ENCODE measurements around the gene METTL5.
A peak's percentile ranks its signal among the peaks of the same experiment; 100 is the strongest.
"Not testable (repeated sequence)": the region's sequence is repeated elsewhere in the genome, so short reads cannot be mapped to it uniquely, and the experiment has no call there.

The METTL5 gene

GRCh38 chr2:169824373-169825333 lies at the start of gene METTL5:
METTL5 (minus strand) TSS chr2:169824905; CDS start chr2:169824597, 308 bp downstream.
- peak; percentile 86 for DNase-seq (ENCODE audit: low spot score)

GRCh38 chr2:169871994-169872393 lies 47.3 kb upstream of the METTL5 start:
- no peak for DNase-seq (ENCODE audit: low spot score)

GRCh38 chr2:169871369-169871768 lies 46.7 kb upstream of the METTL5 start:
- not testable (repeated sequence) for DNase-seq (ENCODE audit: low spot score)

- DNase-seq (ENCODE audit: low spot score) = no peak
Observed at GRCh38 chr2:169868951-169869350, 44.2 kb upstream of the METTL5 start.

- no peak for DNase-seq (ENCODE audit: low spot score)
Observed at GRCh38 chr2:169867579-169867978, 42.9 kb upstream of the METTL5 start.

GRCh38 chr2:169866230-169866629 lies 41.5 kb upstream of the METTL5 start:
- not testable (repeated sequence) for DNase-seq (ENCODE audit: low spot score)

- no peak for DNase-seq (ENCODE audit: low spot score)
Observed at GRCh38 chr2:169865492-169865891, 40.8 kb upstream of the METTL5 start.

GRCh38 chr2:169862816-169863215 lies 38.1 kb upstream of the METTL5 start:
- DNase-seq (ENCODE audit: low spot score) = no peak

GRCh38 chr2:169860149-169860548 lies 35.4 kb upstream of the METTL5 start:
- DNase-seq (ENCODE audit: low spot score) = no peak

GRCh38 chr2:169859423-169859822 lies 34.7 kb upstream of the METTL5 start:
- DNase-seq (ENCODE audit: low spot score) = no peak

- DNase-seq (ENCODE audit: low spot score) = not testable (repeated sequence)
Observed at GRCh38 chr2:169855281-169856258, 30.9 kb upstream of the METTL5 start.

- no peak for DNase-seq (ENCODE audit: low spot score)
Observed at GRCh38 chr2:169853041-169853668, 28.4 kb upstream of the METTL5 start.

- no peak for DNase-seq (ENCODE audit: low spot score)
Observed at GRCh38 chr2:169849710-169850109, 25.0 kb upstream of the METTL5 start.

GRCh38 chr2:169848959-169849693 lies 24.4 kb upstream of the METTL5 start:
- not testable (repeated sequence) for DNase-seq (ENCODE audit: low spot score)

- no peak for DNase-seq (ENCODE audit: low spot score)
Observed at GRCh38 chr2:169845016-169845415, 20.3 kb upstream of the METTL5 start.

- DNase-seq (ENCODE audit: low spot score) = not testable (repeated sequence)
Observed at GRCh38 chr2:169841625-169842024, 16.9 kb upstream of the METTL5 start.

- no peak for DNase-seq (ENCODE audit: low spot score)
Observed at GRCh38 chr2:169840747-169841142, 16.0 kb upstream of the METTL5 start.

- DNase-seq (ENCODE audit: low spot score) = no peak
Observed at GRCh38 chr2:169839954-169840746, 15.4 kb upstream of the METTL5 start.

GRCh38 chr2:169838743-169839489 lies 14.2 kb upstream of the METTL5 start:
- no peak for DNase-seq (ENCODE audit: low spot score)

- DNase-seq (ENCODE audit: low spot score) = no peak
Observed at GRCh38 chr2:169834401-169834800, 9.7 kb upstream of the METTL5 start.

All from kidney tubule cell (primary cell).